ENCODE measurements around the gene KCNJ13. TPM values are rescaled to one million over a fixed set of nuclear protein-coding genes. Genes with fewer than 3 reads are reported as not detected.
"Not testable (repeated sequence)": the region's sequence is repeated elsewhere in the genome, so short reads cannot be mapped to it uniquely, and the experiment has no call there.

Gene KCNJ13
- total RNA-seq, 1 donor from 2014 or later = not detected

DNA sequence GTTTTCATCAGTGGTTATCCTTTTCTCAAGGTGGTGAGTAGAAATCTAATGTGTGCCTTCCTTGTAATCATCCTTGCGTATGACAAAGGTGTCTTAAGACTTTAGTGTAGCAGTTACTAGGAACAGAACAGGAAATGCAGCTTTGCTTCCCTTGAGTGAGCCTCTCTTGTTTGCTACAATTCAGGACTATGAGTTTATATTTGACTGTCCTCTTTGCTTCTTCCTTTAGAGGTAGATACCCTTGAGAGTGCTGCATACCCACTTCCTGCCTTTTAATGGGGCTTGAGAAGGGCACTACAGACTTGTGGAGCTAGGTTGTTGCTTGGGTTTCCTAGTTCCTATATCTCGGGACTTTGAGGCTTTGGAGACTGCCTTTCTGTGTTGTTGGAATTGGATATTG lies 3.8 kb downstream of the KCNJ13 start:
- no peak for DNase-seq
- ATAC-seq = no peak
- intact Hi-C loops (cut with micrococcal nuclease) = no loop called here

DNA sequence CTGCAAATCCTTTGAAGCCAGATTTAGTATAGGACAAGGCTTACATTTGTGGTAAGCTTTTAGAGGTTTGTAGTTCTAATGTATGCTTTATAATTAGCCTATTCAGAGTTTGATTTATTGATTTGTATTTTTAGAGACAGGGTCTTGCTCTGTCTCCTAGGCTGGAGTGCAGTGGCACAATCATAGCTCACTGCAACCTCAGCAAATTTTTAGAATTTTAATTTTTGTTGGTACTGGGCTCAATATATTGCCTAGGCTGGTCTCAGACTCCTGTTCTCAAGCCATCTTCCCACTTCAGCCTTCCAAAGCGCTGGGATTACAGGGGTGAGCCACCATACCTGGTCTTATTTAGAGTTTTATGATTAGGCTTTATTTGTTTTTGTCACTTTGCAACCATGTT lies 4.5 kb downstream of the KCNJ13 start:
- intact Hi-C loops (cut with micrococcal nuclease) = no loop called here
- DNase-seq (no peak), ATAC-seq (no peak)

DNA sequence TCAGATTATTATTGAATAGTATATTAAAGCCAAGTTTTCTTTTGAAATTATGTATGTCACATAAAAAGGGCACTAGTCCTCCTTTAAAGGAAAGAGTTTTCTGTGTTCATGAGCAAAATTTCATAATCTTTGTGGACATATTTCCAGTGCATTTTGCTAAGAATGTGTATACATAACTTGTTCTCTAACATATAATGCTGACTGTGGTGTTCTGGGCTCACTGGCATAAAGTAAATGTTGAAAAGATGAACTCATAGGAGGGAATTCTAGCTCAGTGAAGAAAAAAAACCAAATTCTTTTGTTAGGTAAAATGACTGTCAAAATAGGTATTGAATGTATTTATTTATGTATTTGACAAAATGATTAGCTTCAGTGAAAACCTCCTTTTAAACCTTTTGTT lies 6.2 kb downstream of the KCNJ13 start:
- ATAC-seq (no peak), DNase-seq (no peak)
- intact Hi-C loops (cut with micrococcal nuclease) = no loop called here

DNA sequence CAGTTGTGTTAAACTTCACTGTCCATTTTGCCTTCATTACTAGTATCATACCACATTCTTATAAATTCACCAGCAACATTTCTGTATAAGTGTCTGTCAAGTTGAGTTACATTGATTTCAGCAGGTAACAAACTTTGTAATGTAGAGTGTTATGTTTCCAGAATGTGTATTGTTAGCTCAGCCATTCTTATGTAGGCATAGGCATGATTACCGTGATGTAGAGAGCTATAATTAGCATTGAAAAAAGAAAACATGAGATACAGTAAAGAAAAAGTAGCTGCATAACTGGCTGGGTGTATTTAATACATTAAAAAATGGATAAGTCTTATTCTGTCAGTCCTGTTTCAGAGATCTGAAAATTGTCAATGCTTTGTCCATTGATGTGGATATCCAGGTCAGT lies 8.5 kb downstream of the KCNJ13 start:
- ATAC-seq (no peak), DNase-seq (no peak)
- intact Hi-C loops (cut with micrococcal nuclease) = no loop called here

DNA sequence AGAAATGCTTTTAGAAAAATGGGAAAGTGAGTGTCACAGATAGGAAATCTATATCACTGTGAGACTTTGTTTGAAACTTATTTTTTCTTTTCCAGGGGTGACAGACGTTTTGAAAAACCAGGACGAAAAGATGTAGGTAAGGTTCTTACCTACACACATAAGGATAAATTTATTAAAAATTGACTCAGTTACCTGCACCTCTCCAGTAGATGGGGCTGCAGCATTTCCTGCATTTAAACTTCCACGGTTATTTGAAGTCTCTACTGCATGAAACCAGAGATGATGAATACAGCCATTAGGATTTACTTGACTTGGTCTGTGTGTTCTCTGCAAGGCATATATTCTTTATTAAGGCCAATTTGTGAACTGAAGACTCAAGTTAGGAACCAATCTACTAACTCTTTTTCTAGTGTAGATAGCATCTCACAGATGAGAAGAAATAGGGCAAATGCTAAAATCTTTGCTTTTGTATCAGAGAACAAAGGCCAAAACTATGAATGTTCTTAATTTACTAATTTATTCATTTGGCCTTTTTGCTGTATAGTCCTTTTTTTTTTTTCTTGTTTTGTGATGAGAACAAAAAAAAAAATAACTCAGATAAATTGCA lies 15.0 kb downstream of the KCNJ13 start:
- intact Hi-C loops (cut with micrococcal nuclease) = no loop called here
- ATAC-seq (no peak), DNase-seq (no peak)

DNA sequence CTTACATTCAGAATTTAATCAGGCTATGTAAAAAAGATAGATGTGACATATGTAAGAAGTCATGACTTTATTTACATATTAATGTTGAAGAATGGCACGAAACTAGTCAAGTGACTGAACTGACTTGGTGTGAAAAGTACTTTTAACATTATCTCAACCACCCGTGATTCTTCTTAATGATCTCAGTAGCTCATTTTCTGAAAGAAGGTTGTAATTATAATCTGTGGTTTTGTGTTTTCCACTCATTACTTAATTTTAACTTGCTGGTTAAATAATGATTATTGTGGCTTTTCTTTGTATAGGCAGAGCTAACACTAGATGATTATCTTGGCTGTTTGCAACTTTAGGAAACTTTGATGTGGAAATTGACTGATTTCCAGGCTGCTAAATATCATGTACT lies 18.5 kb downstream of the KCNJ13 start:
- no peak for ATAC-seq
- intact Hi-C loops (cut with micrococcal nuclease) = no loop called here
- no peak for DNase-seq

- no peak for DNase-seq
- intact Hi-C loops (cut with micrococcal nuclease) = no loop called here
- ATAC-seq = no peak
Measured at GRCh38 chr2:232750135-232750671, 26.2 kb downstream of the KCNJ13 start.

DNA sequence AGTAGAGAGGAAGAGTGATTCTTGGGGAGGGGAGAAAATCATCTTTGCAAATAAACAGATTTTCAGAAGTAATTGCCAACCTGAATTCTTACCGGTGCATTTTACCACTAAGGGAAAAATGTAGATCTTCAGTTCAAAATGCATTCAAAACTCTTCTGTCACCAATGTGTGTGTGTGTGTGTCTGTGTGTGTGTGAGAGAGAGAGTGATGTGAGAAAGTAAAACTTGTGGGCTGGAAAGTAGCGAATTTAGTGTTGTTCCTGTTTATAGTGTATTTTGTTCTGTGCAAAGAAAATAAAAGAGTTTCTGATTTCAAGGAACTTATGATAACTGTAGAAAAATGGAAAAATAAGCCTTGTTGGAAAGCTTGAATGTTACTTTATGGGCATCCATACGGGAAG lies 27.0 kb downstream of the KCNJ13 start:
- DNase-seq (no peak), ATAC-seq (no peak)
- intact Hi-C loops (cut with micrococcal nuclease) = no loop called here

DNA sequence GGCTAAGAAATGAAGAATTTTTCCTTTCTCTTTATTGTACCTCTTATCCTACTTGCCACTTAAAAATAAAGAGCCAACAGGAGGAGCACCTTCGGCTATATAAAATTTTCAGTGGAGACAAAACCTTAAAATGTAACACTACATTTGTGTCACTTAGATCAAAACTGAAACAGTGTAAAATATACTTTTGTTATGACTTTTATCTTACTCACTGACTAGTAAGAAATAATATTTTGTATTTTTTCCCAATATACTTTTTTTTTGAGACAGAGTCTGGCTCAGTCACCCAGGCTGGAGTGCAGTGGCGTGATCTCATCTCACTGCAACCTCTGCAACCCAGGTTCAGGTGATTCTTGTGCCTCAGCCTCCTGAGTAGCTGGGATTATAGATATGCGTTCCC lies 28.3 kb downstream of the KCNJ13 start:
- DNase-seq = no peak
- ATAC-seq = no peak
- intact Hi-C loops (cut with micrococcal nuclease) = no loop called here

DNA sequence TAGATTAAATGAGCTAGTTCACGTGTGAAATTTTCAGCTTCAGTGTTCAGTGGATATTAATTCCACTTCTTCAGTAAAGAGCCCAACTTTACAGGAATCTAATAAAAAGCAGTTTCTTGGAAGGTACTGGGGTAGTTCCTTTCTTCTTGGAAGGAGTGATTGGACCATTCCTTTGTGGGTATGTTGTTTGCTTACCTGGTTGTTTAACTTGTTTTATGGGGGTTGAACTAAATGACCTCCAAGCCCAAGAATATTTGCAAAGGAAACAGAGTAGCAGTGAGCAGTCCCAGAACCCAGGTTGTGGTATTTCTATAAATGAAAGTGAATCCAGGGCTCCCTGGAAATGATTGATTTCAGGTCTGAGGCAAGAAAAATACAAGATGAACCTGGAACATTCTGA lies 31.4 kb downstream of the KCNJ13 start:
- no peak for ATAC-seq
- no peak for DNase-seq
- intact Hi-C loops (cut with micrococcal nuclease) = no loop called here

- intact Hi-C loops (cut with micrococcal nuclease) = no loop called here
- ATAC-seq = no peak
- DNase-seq = no peak
Measured at GRCh38 chr2:232741972-232742371, 34.4 kb downstream of the KCNJ13 start.

GRCh38 chr2:232741294-232741693 lies 35.1 kb downstream of the KCNJ13 start:
- ATAC-seq = no peak
- intact Hi-C loops (cut with micrococcal nuclease) = no loop called here
- DNase-seq = no peak

DNA sequence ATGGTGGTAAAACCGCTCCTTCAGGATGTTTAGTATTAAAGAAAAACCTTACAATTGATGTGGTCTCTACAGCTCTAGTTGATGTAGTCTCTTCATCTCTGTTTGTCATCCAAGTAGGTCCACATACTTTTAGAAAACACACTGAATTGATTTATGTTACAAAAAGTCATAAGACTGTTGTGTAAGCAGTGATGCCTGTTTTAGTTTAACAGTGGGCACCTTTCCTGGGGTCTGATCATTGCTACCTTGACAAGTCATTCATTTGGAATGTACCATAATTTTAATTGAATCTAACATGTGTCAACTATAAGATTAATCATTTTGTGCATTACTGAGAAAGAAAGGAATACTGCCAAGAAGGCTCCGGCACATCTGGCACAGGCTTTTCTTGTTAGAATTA lies 44.9 kb downstream of the KCNJ13 start:
- ATAC-seq = no peak

GRCh38 chr2:232728785-232729184 lies 47.6 kb downstream of the KCNJ13 start:
- intact Hi-C loops (cut with micrococcal nuclease) = no loop called here
- DNase-seq (no peak), ATAC-seq (no peak)

More for the DNA sequence above, 44.9 kb downstream of the KCNJ13 start:
- no peak for DNase-seq
- intact Hi-C loops (cut with micrococcal nuclease) = no loop called here

DNA sequence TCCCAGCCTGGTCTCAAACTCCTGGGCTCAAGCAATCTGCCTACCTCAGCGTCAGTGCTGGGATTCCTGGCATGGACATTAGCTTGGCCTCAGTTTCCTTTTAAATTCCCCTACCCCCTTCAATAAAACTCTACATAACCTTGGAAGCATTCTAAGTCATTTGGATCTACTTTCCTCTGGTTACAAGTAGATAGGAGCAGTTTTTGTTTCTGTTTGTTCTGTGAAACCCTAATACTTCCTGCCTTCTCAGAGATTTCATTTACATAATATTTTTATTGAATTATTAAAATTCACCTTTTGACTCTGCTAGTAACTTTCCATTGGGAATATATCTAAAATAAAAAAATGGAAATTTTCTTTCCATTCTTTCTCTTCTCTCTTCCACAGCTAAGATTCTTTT lies 53.3 kb downstream of the KCNJ13 start:
- intact Hi-C loops (cut with micrococcal nuclease) = no loop called here
- ATAC-seq = no peak
- no peak for DNase-seq

DNA sequence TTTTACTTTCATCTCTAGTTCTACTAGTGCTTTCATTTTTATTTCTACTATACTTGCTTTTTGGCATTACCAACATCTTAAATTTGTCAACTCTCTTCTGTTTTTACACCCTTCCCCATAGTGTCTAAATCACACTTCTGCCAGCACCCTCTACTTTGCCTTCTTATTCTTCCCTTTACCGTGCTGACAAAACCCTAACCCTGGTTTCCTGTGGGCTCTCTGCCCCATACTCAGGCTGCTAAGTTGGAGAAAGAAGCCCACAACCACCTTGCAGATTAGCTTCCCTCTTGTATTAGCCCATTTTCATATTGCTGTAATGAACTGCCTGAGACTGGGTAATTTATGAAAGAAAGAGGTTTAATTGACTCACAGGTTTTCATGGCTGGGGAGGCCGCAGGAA lies 54.5 kb downstream of the KCNJ13 start:
- intact Hi-C loops (cut with micrococcal nuclease) = no loop called here
- DNase-seq (no peak), ATAC-seq (no peak)

- DNase-seq = no peak
- intact Hi-C loops (cut with micrococcal nuclease) = no loop called here
- ATAC-seq = no peak
Measured at GRCh38 chr2:232721261-232721660, 55.1 kb downstream of the KCNJ13 start.

- DNase-seq; ATAC-seq; intact Hi-C loops (cut with micrococcal nuclease): not testable (repeated sequence)
Measured at GRCh38 chr2:232720056-232720455, 56.3 kb downstream of the KCNJ13 start.

All from left ventricle myocardium superior (tissue), 1 donor.